Effector CD4-positive, alpha-beta T cell (primary cell): ENCODE data around the gene HES1.
"Not testable (repeated sequence)": the region's sequence is repeated elsewhere in the genome, so short reads cannot be mapped to it uniquely, and the experiment has no call there.

Experiments
- DNase-seq: peaks from one replicate; pipeline ENCODE4 v3.0.0-alpha.2; 2020

The HES1 gene

GRCh38 chr3:194128202-194128918, 7.6 kb upstream of the HES1 start:
- no peak for DNase-seq

GRCh38 chr3:194128919-194129295, 7.0 kb upstream of the HES1 start:
- DNase-seq, result not testable (repeated sequence)

- no peak for DNase-seq
Observed at GRCh38 chr3:194129581-194130133, 6.3 kb upstream of the HES1 start.

GRCh38 chr3:194130188-194130587, 5.8 kb upstream of the HES1 start:
- no peak for DNase-seq

- no peak for DNase-seq
Observed at GRCh38 chr3:194130807-194131589, 5.0 kb upstream of the HES1 start.

- no peak for DNase-seq
Observed at GRCh38 chr3:194132465-194133286, 3.3 kb upstream of the HES1 start.

GRCh38 chr3:194133661-194134230, 2.2 kb upstream of the HES1 start:
- DNase-seq, result no peak

GRCh38 chr3:194134231-194134756, 1.7 kb upstream of the HES1 start:
- DNase-seq, result peak; percentile 12

- peak; percentile 57 for DNase-seq
Observed at GRCh38 chr3:194134757-194135515, 1.0 kb upstream of the HES1 start.

- DNase-seq, result no peak
Observed at GRCh38 chr3:194135516-194135805, 487 bp upstream of the HES1 start.

- no peak for DNase-seq
Observed at GRCh38 chr3:194136519-194137007, 615 bp downstream of the HES1 start.

GRCh38 chr3:194137008-194137505, 1.1 kb downstream of the HES1 start:
- peak; percentile 22 for DNase-seq

GRCh38 chr3:194137506-194138474, 1.8 kb downstream of the HES1 start:
- peak; percentile 19 for DNase-seq

- no peak for DNase-seq
Observed at GRCh38 chr3:194138732-194139070, 2.8 kb downstream of the HES1 start.

- no peak for DNase-seq
Observed at GRCh38 chr3:194139071-194139813, 3.3 kb downstream of the HES1 start.

GRCh38 chr3:194139814-194140391, 4.0 kb downstream of the HES1 start:
- no peak for DNase-seq

- DNase-seq, result no peak
Observed at GRCh38 chr3:194140520-194141414, 4.8 kb downstream of the HES1 start.
